GM19467 (cell line): ENCODE results near the gene PPFIA4.

Experiments used
- ATAC-seq: cut with Tn5 transposase; IDR thresholded peaks from one replicate; pipeline ENCODE4 v1.9.1; 2021; ENCODE audit warnings: mild to moderate bottlenecking, moderate library complexity; ENCODE audit not compliant: unreplicated experiment

The PPFIA4 gene

GRCh38 chr1:203124546-203125317 lies 98.4 kb downstream of the PPFIA4 start:
- ATAC-seq, result no peak

- no peak for ATAC-seq
Measured at GRCh38 chr1:203126151-203126865, 100.0 kb downstream of the PPFIA4 start.

DNA sequence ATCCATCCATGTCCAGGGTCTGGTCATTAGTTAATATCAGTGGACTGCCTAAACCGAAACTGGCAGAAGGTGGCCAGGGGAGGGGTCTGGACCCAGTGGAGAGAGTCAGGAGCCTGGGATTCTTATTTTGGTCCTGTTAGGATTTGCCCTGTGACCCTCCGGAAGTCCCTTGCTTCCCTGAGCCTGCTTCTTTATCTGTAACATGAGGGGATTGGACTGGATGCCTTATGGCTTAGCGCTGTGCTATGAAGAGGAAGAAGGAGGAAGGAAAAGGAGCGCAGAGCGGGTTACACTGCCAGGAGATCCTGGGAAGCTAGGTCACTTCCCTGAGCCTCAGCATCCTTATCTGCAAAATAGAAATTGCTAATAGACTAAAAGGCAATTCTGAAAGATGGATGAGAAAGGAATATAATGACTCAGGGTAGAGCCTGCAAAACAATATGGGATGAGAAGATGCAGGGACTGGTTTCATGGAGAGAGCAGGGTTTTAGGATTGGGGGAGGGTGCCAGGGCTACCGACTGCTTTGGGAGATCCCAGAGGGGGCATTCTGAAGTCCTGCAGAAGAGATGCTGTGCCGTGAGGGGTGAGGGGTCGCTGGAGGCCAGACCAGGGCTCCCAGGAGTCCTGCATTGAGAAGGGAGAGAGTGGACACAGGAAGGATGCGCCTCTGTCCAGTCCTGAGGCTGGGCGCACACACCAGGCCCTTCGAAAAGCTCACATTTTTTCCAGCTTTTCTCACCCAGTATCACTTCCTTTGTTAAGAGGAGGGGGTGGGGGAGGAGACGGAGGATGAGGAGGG lies 100.8 kb downstream of the PPFIA4 start:
- no peak for ATAC-seq

- no peak for ATAC-seq
Measured at GRCh38 chr1:203127666-203128430, 101.6 kb downstream of the PPFIA4 start, which contains the start of gene ADORA1. Gene ADORA1, plus strand, starts transcription at chr1:203127726. Its CDS starts 1,116 bp downstream, at chr1:203128842.

GRCh38 chr1:203128431-203128715 lies 102.1 kb downstream of the PPFIA4 start:
- no peak for ATAC-seq
